Cardiac fibroblast (primary cell): Measurements from ENCODE around the gene SDSL.

Experiments used
- DNase-seq, 2 donors: peaks; one replicate each; pipeline versions ENCODE4 v3.0.0 to v3.0.0-alpha.2; 2010; ENCODE audit warnings: low read depth in 2 of 2
- H3K4me3 ChIP-seq, 2 donors: replicated peaks in 1 of 2; 1 replicate in 1 of 2; 2 replicates in 1 of 2; pipeline ENCODE4 v1.5.1; 2011; ENCODE audit warnings: low read depth in 2 of 2, low read length in 2 of 2, mild to moderate bottlenecking in 2 of 2, moderate library complexity in 1 of 2
- CTCF ChIP-seq: IDR thresholded peaks from one replicate; pipeline ENCODE4 v1.5.1; 2011; ENCODE audit warnings: low read depth, mild to moderate bottlenecking, low read length, inconsistent platforms

SDSL gene, protein sequence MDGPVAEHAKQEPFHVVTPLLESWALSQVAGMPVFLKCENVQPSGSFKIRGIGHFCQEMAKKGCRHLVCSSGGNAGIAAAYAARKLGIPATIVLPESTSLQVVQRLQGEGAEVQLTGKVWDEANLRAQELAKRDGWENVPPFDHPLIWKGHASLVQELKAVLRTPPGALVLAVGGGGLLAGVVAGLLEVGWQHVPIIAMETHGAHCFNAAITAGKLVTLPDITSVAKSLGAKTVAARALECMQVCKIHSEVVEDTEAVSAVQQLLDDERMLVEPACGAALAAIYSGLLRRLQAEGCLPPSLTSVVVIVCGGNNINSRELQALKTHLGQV

GRCh38 chr12:113422030-113422885 is at the start of gene SDSL:
TSS of gene SDSL (plus strand) at chr12:113422380. CDS start at chr12:113427983, 5,603 bp downstream.
- peak within 1 kb of the TSS; percentile 69 to 72 for H3K4me3 ChIP-seq
- no peak for TF ChIP-seq CTCF

DNA sequence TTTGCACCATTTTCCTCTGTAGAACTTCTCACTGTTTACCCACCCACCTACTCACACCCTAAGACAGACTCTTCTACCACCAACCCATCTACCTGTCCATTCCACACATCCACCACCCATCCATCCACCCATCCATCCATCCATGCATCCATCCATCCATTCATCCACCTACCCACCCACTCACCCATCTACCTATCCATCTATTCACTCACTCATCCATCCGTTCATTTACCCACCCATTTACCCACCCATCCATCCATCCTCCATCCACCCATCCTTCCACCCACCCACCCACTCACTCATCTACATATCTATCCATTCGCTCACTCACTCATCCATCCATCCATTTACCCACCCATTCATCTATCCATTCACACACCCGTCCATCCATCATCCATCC is 48.7 kb upstream of the SDSL start:
- no peak overlapping the region for H3K4me3 ChIP-seq
- TF ChIP-seq CTCF: no peak
- DNase-seq: no peak

More at GRCh38 chr12:113422030-113422885, at the start of gene SDSL:
- peak; percentile 82 to 87 for DNase-seq

GRCh38 chr12:113373969-113374368 is 48.2 kb upstream of the SDSL start:
- TF ChIP-seq CTCF: no peak
- no peak for DNase-seq
- H3K4me3 ChIP-seq: no peak overlapping the region

GRCh38 chr12:113374823-113375428 is 47.3 kb upstream of the SDSL start:
- H3K4me3 ChIP-seq: no peak overlapping the region
- no peak for TF ChIP-seq CTCF
- DNase-seq: no peak

GRCh38 chr12:113378291-113378690 is 43.9 kb upstream of the SDSL start:
- no peak overlapping the region for H3K4me3 ChIP-seq
- TF ChIP-seq CTCF: no peak
- DNase-seq: no peak

DNA sequence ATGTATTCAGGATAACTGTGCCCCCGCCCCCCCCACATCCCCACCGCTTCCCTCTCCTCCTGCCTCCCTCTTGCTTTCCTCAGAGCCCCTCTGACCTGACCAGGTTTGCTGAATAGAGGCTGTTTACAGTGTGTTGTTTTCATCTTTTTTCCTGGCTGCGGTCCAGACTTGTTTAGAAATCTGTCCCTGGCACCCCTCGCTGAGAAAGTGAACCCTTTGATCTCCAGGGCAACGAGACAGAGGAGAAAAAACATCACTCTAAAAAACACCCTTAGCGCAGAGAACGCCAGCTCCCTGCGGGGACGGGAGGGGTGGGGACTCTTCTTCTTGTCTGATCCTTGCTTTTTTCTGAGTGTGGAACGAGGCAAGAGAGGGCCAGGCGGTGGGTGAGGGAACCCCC is 41.0 kb upstream of the SDSL start:
- no peak for DNase-seq
- H3K4me3 ChIP-seq: no peak overlapping the region
- TF ChIP-seq CTCF: no peak
